Ovary (tissue), 9 donors: ENCODE measurements around the gene RPS6KA6. TPM values are rescaled to one million over a fixed set of nuclear protein-coding genes. Genes with fewer than 3 reads are reported as not detected.

ENCODE experiments used
- DNase-seq, 5 donors: peaks; one replicate each; pipeline ENCODE4 v3.0.0-alpha.2; 2019 to 2020
- H3K27ac ChIP-seq, 2 donors: fragments of 200-600 bp; one replicate each; pipeline versions ENCODE4 v1.5.1 to v1.8.0; 2019 to 2022
- H3K27me3 ChIP-seq: fragments of 200-600 bp; one replicate; pipeline ENCODE4 v1.8.0; 2022
- H3K36me3 ChIP-seq: fragments of 200-600 bp; sonication (generic); one replicate; pipeline ENCODE4 v1.5.1; 2019
- H3K4me1 ChIP-seq: one replicate; pipeline ENCODE4 v1.8.1; 2013; ENCODE audit warnings: mild to moderate bottlenecking, moderate library complexity; ENCODE audit not compliant: insufficient read depth
- H3K4me3 ChIP-seq: fragments of 200-600 bp; sonication (generic); one replicate; pipeline ENCODE4 v1.5.1; 2017
- H3K9me3 ChIP-seq, 2 donors: fragments of 200-600 bp in 1 of 2; sonication (generic) in 1 of 2; one replicate each; pipeline versions ENCODE4 v1.5.1 to v1.8.1; 2013 to 2019; ENCODE audit warnings: mild to moderate bottlenecking in 1 of 2, moderate library complexity in 1 of 2
- CTCF ChIP-seq, 3 donors: fragments of 450-650 bp in 2 of 3; fragments of 200-600 bp in 1 of 3; IDR thresholded peaks; one replicate each; pipeline versions ENCODE4 v1.5.1 to v1.8.0; 2016 to 2022; ENCODE audit warnings: antibody characterized with exemption in 3 of 3, mild to moderate bottlenecking in 1 of 3
- EP300 ChIP-seq: sonication (generic); formaldehyde crosslinking; IDR thresholded peaks from one replicate; pipeline ENCODE4 v1.6.1; 2017; ENCODE audit warnings: antibody characterized with exemption
- POLR2A ChIP-seq: fragments of 450-650 bp; IDR thresholded peaks from one replicate; pipeline ENCODE4 v1.6.1; 2017; ENCODE audit warnings: antibody characterized with exemption, mild to moderate bottlenecking, moderate library complexity
- WGBS, 3 donors: extraction: QIAGEN DNeasy Blood & Tissue Kit in 1 of 3; methylation state at CpG; one replicate each; pipeline versions ENCODE4 v1.1.5 to v1.1.7; 2013 to 2017; 5-methylcytosine and 5-hydroxymethylcytosine counted together
- intact Hi-C, 4 donors: fragments of 100-400 bp; cut with DNase I; formaldehyde crosslinking; loops; one replicate each; pipeline versions ENCODE4 v1.11.0 to v1.15.1; 2022 to 2023
- polyA plus RNA-seq, 2 donors: library from polyadenylated mRNA; stranded (reverse); fragments of 200-250 nt in 1 of 2; fragments of 350-450 nt in 1 of 2; fragmentation: Illumina TruSeq in 1 of 2; extraction: RNeasy Lipid Tissue Mini Kit (QIAGEN cat#74804) in 1 of 2; gene quantifications; one replicate each; pipeline ENCODE4 v1.2.3, GENCODE V29; 2013 to 2014
- total RNA-seq, 7 donors: library from RNA; depleted of rRNA in 2 of 7; stranded (reverse); fragments of >200 nt in 2 of 7; fragmentation: NEBNext Ultra II Directional in 3 of 7; extraction: Animal tissue kit (Norgen Biotek cat#: 25700) in 3 of 7; gene quantifications; one replicate each; pipeline versions ENCODE4 v1.1.0 to v1.2.4, GENCODE V29; 2016 to 2023
- donor health status: DM: no; HTN: no; CAD: no; lungs with moderate emphysema.
- donor health status: DM: no; HTN: no; CAD: no.
- donor health status: Bipolar disorder and iron deficiency.
- donor health status: DM: yes; HTN: yes; CAD: no.
- donor health status: DM: no; HTN: no; CAD: no.
- donor health status: DM: yes; HTN: yes; CAD: no.

RPS6KA6 gene
- total and polyA plus RNA-seq, 9 donors, result 1.5 to 9.3 (median 7.4) TPM

GRCh38 chrX:84165711-84166110, 22.3 kb downstream of the RPS6KA6 start:
- no peak for DNase-seq
- no peaks in the 10 kb centered on the region for H3K36me3 ChIP-seq
- H3K4me1 ChIP-seq, result no peaks in the 10 kb centered on the region
- no peaks in the 10 kb centered on the region for H3K27me3 ChIP-seq
- no peak for TF ChIP-seq EP300
- no peak for TF ChIP-seq CTCF (IDR thresholded peaks at IDR 0.05)
- H3K4me3 ChIP-seq, result no peak overlapping the region
- no peak overlapping the region for H3K27ac ChIP-seq
- intact Hi-C loops, result no loop called here
- WGBS, 3 donors, result 46 to 72% (median 63%) methylated on average over 1 of the region's 1 CpG
- no peaks in the 10 kb centered on the region for H3K9me3 ChIP-seq

- no peak overlapping the region for H3K4me3 ChIP-seq
- H3K36me3 ChIP-seq, result no peaks in the 10 kb centered on the region
- intact Hi-C loops, result no loop called here
- H3K27ac ChIP-seq, result no peak overlapping the region
- no peaks in the 10 kb centered on the region for H3K4me1 ChIP-seq
- DNase-seq, result no peak
- H3K9me3 ChIP-seq, result no peaks in the 10 kb centered on the region
- no peaks in the 10 kb centered on the region for H3K27me3 ChIP-seq
- no peak for TF ChIP-seq EP300
- TF ChIP-seq POLR2A, result no peak
- no peak for TF ChIP-seq CTCF (IDR thresholded peaks at IDR 0.05)
Measured at GRCh38 chrX:84162401-84162800, 25.6 kb downstream of the RPS6KA6 start.

GRCh38 chrX:84161641-84162040, 26.4 kb downstream of the RPS6KA6 start:
- intact Hi-C loops, result no loop called here
- Histone ChIP-seq H3K27ac (no peak overlapping the region), H3K27me3 (no peaks in the 10 kb centered on the region), H3K36me3 (no peaks in the 10 kb centered on the region), H3K4me1 (no peaks in the 10 kb centered on the region), H3K9me3 (no peaks in the 10 kb centered on the region), H3K4me3 (no peak overlapping the region)
- no peak for TF ChIP-seq CTCF (IDR thresholded peaks at IDR 0.05)
- no peak for TF ChIP-seq EP300
- no peak for TF ChIP-seq POLR2A
- no peak for DNase-seq

GRCh38 chrX:84160736-84161135, 27.3 kb downstream of the RPS6KA6 start:
- no peaks in the 10 kb centered on the region for H3K27me3 ChIP-seq
- TF ChIP-seq POLR2A (no peak), CTCF (IDR thresholded peaks at IDR 0.05) (no peak), EP300 (no peak)
- no peak overlapping the region for H3K27ac ChIP-seq
- no peaks in the 10 kb centered on the region for H3K4me1 ChIP-seq
- no peaks in the 10 kb centered on the region for H3K36me3 ChIP-seq
- intact Hi-C loops, result no loop called here
- no peaks in the 10 kb centered on the region for H3K9me3 ChIP-seq
- DNase-seq, result no peak
- WGBS, 3 donors, result 77 to 87% (median 82%) methylated on average over 4 of the region's 4 CpGs
- no peak overlapping the region for H3K4me3 ChIP-seq

- Histone ChIP-seq H3K4me3 (no peak overlapping the region), H3K4me1 (no peaks in the 10 kb centered on the region), H3K27ac (no peak overlapping the region), H3K9me3 (no peaks in the 10 kb centered on the region), H3K27me3 (no peaks in the 10 kb centered on the region), H3K36me3 (no peaks in the 10 kb centered on the region)
- no peak for DNase-seq
- 61 to 79% (median 74%) methylated on average over 1 of the region's 1 CpG for WGBS, 3 donors
- intact Hi-C loops, result no loop called here
- TF ChIP-seq CTCF (IDR thresholded peaks at IDR 0.05) (no peak), POLR2A (no peak), EP300 (no peak)
Measured at GRCh38 chrX:84156821-84157220, 31.2 kb downstream of the RPS6KA6 start.
